HUDEP-2 (cell line): ENCODE results near the gene HGD.
"Not testable (repeated sequence)": the region's sequence is repeated elsewhere in the genome, so short reads cannot be mapped to it uniquely, and the experiment has no call there.

Source experiments
- DNase-seq, 76 experiments: peaks; one replicate each; lab custom pipeline; 2025; ENCODE audit not compliant: unreplicated experiment in 76 of 76; lab: John Stamatoyannopoulos, UW

Gene HGD

DNA sequence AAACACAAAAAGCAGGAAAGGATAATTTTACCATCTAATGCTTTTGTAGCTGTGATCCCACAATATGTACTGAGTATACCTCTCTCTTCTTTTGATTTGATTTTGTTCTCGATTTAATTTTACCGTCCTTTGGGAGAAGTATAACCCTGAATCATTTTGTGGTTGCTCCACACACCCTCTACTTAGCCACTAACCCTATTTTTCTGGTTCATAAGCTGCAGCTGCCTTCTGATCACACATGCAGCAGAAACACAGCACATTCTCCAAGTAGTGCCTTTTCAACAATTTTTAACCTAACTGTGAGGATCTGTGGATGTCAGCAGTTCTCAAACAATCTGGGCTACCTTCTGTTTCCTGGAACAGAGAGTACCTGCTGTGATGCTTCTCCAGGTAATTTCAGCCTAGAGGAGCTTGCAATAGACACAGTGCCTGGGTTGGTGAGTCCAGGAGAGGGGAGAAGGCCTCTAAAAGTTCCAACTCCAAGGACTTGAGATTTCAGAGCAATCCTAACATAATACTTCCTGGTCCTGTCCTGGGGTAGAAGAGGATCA, 40.3 kb downstream of the HGD start:
- DNase-seq: no peak

DNA sequence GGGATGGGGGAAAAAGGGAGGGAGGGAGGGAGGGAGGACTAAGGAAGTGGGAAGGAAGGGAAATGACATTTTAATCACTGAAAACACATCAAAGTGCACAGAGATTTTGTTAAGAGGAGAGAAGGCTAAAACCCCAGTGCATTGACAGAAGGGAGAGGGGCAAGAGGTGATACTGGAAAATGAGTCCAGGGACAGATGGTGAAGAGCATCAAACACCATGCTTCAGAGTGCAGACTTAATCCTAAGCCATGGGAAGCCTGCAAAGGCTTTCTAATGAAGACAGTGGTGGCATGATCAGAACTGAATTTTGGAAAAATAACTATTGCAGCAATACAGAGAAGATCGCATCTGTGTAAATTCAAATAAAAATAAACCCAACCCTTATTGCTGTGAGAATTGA, 41.8 kb downstream of the HGD start:
- no peak for DNase-seq

DNA sequence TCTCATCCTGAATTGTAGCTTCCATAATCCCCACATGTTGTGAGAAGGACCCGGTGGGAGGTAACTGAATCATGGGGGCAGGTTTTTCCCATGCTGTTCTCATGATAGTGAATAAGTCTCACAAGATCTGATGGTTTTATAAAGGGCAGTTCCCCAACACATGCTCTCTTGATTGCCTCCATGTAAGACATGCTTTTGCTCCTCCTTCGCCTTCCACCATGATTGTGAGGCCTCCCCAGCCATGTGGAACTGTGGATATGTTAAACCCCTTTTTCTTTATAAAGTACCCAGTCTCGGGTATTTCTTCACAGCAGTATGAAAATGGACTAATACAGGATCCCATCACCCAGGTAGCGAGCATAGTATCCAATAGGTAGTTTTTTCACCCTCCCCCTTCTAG, 43.2 kb downstream of the HGD start:
- not testable (repeated sequence) for DNase-seq

DNA sequence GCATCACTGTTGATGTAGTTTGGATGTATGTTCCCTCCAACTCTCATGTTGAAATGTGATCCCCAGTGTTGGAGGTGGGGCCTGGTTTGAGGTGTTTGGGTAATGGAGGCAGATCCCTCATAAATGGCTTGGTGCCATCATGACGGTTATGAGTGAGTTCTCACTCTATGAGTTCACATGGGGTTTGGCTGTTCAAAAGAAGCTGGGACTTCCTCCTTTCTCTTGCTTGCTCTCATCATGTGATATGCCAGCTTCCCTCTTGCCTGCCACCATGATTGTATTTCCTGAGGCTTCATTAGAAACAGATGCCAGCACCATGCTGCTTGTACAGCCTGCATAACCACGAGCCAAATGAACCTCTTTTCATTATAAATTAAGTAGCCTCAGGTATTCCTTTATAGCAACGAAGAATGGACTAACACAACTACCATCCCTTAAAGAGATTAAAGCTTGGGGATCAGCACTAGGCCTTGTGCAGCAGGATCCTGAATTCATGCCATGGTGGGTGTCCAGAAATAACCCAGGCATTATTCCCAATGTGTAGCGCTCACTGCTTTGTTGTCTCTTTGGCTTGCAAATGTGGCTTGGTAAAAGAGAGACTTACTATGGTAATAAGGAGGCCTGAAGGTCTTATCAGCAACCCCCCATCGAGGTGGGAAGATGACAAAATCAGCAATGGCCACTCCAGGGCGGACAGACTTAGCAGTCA, 44.0 kb downstream of the HGD start:
- DNase-seq: no peak

DNA sequence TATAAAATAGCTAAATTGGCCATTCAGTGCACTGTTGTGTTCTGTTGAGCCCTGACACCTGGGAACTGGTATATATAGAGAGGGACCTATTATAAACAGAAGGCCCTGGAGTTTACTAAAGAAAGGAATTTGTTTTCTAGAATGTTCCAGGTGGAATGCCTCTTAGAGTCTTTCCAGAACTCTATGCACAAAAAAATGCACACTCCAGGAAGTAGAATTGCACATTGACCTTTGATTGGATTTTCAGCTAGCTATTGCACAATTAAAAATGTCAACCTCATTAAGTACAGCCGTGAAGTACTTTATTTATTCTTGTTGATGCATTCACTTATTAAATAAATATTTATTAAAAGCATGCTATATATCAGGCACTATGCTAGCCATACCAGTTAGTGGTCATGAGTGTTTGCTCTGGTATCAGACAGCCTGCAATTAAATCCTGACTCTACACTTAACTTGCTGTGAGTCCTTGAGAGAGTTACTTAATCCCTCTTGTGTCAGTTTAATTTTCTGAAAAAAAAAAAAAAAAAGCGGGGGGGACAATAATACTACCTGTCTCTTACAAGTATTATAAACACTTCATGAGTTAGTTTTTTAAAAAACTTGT, 45.1 kb downstream of the HGD start:
- DNase-seq: no peak

DNA sequence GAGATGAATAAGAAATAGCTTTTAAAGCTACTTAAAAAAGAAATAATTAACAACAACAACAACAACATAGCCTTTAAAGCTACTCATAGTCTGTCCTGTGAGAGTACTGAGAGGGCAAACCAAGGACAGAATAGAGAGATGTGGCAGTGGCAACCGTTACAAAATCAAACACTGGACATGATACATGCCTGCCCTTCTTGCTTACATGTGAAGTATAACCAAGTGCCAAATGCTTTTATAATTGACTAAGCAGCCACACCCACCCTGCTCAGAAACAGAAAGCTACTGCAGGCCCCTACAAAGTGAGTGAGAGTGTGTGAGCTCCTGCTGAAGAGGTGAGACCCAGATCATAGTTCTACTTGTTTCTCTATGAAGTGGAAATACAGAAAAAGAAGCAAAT, 47.5 kb downstream of the HGD start:
- DNase-seq: no peak

DNA sequence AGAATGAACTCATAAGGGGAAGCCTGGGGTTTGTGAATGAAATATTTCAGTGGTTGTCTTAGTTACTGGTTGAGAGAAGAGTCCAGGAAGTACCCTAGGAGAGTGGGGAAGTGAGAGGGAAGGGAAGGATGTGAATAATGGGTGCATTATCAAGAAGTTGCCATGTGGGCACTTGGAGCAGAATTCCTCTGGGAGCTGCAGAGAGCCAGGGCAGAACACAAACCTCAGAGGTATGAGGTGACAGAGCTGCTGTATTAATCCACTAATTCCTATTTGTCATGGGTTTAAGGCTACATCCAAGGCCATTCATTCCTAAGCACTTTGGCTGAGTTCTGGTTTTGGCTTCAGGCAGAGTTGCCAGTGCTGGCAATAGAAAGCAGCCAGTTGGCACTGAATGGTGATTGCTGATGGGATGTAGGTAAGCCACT, 56.9 kb downstream of the HGD start:
- no peak for DNase-seq

DNA sequence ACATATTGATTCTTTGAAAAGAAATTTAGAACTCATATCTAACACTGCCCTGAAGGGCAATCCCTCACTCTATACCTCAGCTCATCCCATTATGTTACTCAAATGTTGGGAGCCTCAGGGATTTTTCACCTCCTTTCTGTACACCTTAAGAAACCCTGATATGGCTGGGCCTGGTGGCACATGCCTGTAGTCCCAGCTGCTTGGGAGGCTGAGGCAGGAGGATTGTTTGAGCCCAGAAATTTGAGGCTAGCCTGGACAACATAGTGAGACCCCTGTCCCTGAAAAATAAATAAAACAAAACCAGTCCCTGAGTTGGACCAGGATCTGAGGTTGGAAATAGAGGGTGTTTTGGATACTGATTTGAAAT, 58.3 kb downstream of the HGD start:
- DNase-seq: no peak

DNA sequence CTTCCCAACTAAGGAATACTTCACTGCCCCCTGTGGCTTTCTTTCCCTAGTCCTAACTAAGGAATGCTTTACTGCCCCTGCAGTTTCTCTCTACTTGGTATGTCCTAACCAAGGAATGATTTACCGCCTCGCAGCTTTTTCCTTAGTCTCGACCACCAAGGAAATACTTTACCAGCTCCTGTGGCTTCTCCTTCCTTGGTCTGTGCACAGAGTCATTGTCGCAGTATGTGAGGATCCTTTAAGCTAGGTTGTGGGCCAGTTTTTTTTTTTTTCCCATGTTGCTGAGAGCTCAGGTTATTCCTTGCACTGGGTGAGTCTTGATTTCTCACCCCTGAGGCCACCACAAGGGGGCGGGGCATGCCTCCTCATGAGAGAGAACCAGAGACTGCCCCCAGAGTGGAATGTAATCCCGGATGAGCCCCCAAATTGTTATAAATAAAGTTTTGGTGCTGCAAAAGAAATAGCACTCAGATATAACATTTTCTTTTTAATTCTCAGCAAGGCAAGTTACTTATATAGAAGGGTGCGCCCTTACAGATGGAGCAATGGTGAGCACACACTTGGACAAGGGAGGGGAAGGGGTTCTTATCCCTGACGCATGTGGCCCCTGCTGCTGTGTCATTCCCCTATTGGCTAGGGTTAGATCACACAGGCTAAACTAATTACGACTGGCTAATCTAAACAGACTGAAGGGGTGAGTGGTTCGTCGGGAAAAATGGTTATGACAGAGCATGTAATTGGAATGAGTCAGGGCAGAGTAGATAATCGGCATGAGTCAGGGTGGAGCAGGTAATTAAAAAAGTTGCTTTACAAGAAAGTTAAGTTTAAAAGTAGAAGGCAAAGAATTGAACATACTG, 58.9 kb downstream of the HGD start:
- peak in 54 of 76 experiments; percentile 2 to 67 (median 30) for DNase-seq

DNA sequence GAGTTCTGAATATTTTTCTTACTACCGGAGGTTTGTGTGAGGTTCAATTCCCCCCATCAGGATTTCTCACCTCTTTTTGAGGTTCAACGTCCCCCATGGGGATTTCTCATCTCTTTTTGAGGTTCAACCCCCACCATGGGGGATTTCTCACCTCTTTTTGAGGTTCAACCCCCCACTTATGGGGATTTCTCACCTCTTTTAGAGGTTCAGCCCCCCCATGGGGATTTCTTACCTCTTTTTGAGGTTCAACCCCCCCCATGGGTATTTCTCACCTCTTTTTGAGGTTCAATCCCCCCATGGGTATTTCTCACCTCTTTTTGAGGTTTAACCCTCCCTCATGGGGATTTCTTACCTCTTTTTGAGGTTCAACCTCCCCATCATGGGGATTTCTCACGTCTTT, 59.6 kb downstream of the HGD start:
- DNase-seq: no peak

DNA sequence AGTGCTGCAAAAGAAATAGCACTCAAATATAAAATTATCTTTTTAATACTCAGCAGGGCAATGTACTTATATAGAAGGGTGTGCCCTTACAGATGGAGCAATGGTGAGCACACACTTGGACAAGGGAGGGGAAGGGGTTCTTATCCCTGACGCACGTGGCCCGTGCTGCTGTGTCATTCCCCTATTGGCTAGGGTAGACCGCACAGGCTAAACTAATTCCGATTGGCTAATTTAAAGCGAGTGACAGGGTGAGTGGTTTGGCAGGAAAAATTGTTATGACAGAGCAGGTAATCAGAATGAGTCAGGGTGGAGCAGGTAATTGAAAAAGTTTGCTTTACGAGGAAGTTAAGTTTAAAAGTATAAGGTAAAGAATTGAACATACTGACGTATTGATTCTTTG, 65.3 kb downstream of the HGD start:
- not testable (repeated sequence) for DNase-seq

DNA sequence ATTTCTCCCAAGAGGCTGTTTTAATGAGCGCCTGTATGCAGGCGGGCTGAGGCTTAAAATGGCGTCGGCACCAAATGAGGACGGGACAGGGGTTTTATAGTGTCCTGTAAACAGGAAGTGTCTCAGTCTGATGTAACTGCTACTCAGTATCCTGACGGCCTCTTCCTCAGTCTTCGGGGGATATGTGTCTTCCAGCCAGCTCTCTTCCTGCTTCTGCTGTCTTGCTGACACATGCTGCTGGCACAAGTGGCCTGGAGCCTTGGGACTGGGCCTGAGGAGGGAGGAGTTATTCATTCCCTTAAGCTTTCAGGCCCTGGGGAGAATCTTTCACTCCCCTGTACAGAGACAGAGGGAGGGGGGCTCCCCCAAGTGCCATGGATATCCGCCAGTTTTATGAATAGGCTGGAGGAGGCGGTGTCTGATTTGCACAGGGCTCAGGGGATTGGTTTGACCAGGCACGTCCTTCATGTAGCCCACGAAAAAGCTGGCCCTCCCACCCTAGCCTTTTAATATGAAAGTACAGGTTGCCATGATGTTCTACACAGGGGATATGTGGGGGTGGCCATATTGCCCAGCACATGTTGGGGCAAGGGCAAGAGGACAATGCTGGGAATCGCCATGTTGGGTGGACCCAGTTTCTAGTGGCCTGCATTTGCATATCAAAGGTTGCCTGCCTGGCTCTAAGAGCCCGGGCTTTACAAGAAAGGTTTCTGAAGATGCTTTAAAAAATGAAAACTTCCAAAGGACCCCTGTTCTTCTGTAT, 66.0 kb downstream of the HGD start:
- no peak for DNase-seq

DNA sequence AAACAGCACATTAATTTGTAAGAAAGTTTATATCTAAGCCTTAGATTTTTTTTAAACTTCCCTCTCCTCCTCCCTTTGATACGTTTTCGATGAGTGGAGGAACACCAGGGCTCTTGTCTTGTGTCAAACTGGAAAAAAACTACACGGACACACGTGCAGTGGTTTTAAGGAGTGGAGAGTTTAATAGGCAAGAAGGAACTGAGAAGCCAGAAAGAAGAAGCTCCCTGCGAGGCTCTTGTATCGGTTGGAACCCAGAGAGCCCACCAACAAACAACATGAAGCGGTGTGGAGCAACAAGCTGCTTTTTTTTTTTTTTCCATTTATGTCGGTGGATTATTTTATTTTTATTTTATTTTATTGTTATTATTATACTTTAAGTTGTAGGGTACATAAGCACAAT, 67.3 kb downstream of the HGD start:
- no peak for DNase-seq

DNA sequence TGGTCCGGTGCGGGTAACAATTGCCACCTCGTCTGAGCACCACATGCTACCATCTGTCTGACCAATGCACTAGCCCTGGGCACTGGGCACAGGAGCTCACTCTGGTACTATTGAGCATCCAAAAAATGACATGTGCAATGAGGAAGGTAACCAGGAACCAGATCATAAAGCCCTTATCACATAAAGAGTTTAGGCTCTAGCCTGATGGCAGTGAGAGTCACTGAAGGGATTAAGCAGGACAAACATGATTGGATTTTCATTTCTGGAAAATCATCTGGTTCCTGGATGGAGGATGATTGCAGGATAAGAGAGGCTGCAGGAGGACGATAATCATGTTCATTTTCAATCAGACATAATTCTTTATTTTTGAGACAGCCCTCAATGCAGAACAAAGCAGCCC, 73.5 kb downstream of the HGD start:
- DNase-seq: no peak

DNA sequence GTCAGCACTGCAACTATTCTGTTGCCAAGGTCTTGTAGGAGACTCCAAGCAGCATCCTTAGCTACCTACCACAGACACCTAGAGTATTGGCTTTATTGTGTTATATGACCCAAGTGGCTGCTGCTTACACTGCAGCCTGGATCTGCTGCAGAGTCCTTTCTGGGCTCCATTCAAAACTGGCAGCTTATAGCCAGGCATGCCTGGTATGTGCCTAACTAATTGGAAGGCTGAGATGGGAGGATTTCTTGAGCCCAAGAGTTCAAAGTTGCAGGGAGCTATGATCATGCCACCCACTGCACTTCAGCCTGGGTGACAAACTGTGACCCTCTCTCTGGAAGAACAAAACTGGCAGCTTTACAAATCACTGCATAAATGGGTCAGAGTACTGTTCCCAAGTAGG, 77.3 kb downstream of the HGD start:
- DNase-seq: no peak

DNA sequence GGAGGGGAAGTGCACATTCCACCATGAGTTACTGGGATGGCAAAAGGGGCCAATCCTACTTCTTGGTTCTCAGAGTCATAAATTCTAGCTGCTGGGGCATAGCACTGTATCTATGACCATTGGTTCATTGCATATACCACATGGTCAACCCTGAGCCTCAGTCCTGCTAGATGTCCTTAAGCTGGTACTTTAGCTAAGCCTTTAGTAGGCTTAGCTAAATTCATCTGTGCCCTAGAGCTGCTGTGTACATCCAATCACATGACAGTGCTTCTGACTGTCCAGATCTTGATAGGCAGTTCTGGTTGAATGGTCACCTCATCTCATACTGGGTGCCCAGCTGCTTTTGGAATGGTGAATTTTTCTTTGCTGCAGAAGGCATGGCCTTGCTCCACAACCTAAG, 77.7 kb downstream of the HGD start:
- DNase-seq: no peak

DNA sequence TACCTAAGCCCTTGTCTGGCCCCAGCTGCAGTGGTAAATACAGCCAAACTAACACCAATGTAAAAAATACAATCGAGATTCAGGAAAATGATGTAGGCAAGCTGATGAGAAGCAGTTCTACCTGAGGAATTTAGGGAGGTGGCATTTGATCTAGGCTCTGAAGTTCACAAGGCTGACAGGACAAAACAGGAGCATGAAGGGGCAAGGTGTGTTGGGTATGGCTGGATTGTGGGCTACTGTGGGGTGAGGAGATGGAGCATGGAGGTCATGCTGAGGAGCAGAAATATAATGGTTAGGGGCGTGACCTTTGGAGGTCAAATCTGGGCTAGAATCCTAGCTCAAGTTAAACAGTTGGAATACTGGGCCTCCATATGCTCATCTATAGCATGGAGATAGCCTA, 79.4 kb downstream of the HGD start:
- no peak for DNase-seq

DNA sequence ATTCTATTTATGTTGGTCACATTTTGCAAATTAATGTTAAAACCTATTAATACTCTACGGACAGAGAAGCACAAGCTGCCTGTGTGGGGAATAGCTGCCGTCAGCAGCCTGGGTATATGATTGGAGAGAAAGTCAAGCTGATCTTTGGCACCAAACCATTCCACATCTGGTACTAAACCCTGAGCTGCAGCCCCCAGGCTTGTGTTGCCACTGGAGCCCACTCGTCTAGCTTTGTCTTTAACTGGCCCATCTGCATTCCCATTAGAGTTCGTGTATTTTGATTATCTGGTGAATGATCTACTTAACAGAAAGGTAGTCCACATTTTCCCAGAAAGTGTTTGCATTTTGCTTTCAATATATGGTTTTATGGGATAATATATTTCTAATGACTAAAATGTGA, 80.5 kb downstream of the HGD start:
- DNase-seq: no peak

DNA sequence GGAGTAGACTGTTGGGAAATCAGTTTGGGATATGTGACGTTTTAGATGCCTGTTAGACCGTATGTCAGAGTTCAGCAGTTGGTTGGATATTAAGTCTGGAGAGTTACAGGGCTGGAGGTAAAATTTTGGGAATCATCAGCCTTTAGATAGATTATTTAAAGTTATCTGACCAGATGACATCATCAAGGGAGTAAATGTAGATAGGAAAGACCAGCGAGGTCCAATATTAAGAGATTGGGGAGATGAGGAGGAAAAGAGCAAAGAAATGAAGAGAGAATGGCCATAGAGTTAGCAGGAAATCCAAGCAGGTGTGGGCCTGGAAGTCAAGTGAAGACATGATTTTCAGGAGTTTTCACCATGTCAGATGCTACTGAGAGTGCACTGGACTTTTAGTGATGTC, 82.8 kb downstream of the HGD start:
- no peak for DNase-seq

DNA sequence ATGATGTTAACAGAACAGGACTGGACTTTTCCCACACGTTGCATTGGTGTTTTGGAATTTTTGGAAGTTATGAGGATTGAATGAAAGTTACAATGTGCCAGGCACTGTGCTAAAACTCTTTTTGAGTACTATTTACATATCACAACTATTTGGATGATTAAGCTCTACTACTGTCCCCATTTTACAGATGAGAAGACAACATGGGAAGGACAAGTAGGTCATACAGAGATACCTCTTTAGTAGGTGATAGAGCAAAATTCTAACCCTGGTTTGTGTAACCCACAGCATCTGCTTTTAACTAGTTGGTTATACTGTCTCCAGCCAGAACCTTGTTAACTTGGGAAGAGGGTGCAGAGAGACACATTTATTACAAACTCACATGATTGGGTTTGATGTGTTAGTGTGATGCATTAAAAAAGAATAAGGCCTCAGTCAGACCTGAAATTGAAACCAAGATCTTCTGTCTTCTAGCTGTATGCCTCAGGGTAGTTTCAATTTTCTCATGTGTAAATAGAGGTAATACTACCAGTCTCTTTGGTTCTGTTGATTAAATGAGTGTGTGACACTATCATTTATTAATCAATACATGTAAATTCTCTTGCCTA, 84.5 kb downstream of the HGD start:
- no peak for DNase-seq

DNA sequence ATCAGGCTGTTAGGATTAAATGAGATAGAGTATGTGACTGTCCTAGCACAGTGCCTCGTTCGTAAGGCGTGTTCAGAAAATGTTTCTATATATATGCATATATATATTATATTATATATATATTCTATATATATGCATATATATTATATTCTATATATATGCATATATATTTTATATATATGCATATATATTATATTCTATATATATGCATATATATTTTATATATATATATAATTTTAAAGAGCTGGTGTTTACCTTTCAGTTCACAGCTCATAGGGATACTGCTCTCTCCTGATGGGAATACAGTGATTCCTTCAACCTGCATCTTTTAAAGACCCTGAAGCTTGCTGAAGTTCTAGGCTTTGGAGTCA, 85.2 kb downstream of the HGD start:
- no peak for DNase-seq
